ENCODE measurements around the gene PGGT1B. TPM values are rescaled to one million over a fixed set of nuclear protein-coding genes. Genes with fewer than 3 reads are reported as not detected.
"Not testable (repeated sequence)": the region's sequence is repeated elsewhere in the genome, so short reads cannot be mapped to it uniquely, and the experiment has no call there.

PGGT1B gene
- total RNA-seq, 2 donors from 2014 or later: 73.6 to 92.0 TPM

DNA sequence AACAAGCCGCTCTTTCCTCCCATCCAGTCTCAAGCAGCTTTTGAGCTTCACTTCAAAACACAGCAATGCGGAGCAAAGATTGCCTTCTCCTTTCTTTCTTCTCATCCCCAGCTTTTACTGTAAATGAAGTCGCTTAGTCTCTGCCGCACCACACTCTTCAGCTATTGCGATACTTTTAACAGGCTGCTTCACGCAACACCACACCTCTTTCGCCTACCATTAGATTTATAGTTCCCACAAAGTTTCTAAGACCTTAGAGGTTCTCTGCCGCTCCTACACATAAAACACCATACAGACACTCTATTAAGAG lies 711 bp downstream of the PGGT1B start:
- peak; percentile 29 for DNase-seq
- intact Hi-C loops (cut with DNase I): no loop called here
- Histone ChIP-seq H3K27ac (peak overlapping the region; percentile 91), H3K9me3 (no peaks in the 10 kb centered on the region), H3K36me3 (no peaks in the 10 kb centered on the region), H3K9ac (ENCODE audit: low read depth in 2 of 2, low read length in 2 of 2) (peak overlapping the region; percentile 84 to 90), H3K4me1 (peaks cover 6% of the 10 kb centered on the region), H3K4me3 (peak overlapping the region; percentile 90), H3K27me3 (no peaks in the 10 kb centered on the region)
- TF ChIP-seq, protein P1, sequence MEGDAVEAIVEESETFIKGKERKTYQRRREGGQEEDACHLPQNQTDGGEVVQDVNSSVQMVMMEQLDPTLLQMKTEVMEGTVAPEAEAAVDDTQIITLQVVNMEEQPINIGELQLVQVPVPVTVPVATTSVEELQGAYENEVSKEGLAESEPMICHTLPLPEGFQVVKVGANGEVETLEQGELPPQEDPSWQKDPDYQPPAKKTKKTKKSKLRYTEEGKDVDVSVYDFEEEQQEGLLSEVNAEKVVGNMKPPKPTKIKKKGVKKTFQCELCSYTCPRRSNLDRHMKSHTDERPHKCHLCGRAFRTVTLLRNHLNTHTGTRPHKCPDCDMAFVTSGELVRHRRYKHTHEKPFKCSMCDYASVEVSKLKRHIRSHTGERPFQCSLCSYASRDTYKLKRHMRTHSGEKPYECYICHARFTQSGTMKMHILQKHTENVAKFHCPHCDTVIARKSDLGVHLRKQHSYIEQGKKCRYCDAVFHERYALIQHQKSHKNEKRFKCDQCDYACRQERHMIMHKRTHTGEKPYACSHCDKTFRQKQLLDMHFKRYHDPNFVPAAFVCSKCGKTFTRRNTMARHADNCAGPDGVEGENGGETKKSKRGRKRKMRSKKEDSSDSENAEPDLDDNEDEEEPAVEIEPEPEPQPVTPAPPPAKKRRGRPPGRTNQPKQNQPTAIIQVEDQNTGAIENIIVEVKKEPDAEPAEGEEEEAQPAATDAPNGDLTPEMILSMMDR (IDR thresholded peaks at IDR 0.05): no peak

DNA sequence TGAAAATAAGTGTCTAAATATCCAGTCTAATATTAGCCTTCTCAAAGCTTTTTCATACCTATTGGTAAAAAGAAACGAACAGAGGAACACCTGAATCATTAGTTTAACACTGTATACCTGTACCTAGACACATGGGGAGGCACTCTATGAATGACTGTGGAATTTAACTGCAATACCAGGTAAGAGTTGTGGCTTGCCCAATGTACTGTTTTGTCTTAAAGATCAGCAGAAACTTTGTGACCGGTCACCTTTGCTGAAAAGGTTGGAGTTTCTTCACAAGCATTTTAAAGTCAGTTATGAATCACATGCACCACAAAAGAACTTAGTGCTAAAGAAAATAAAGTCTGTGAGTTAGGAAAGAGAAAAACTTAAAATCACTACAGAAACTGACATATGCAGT lies 2.4 kb downstream of the PGGT1B start:
- H3K4me1 ChIP-seq: peaks cover 6% of the 10 kb centered on the region
- DNase-seq: no peak
- intact Hi-C loops (cut with DNase I): no loop called here

DNA sequence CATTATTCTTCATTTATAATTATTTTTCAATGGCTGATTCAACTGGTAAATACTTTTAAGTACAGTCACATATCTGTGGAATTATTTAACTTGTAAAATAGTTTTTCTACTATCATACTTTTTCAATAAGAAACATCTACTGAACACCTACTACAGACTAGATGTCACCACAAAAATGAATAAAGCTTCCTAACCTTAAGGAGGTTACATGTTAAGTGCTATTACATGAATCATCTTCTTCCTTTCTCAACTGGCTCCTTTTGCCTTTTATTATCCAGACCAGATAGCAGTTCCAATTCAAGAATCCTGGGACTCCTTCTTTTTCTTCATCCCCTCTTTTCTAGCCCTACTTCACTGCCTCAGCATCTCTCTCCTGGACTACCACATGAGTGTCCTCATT lies 4.7 kb downstream of the PGGT1B start:
- no peak overlapping the region for H3K4me3 ChIP-seq
- no peaks in the 10 kb centered on the region for H3K36me3 ChIP-seq
- TF ChIP-seq, protein P1 (IDR thresholded peaks at IDR 0.05): no peak
- no peaks in the 10 kb centered on the region for H3K27me3 ChIP-seq
- H3K9ac ChIP-seq (ENCODE audit: low read depth in 2 of 2, low read length in 2 of 2): no peak overlapping the region
- intact Hi-C loops (cut with DNase I): no loop called here
- no peak overlapping the region for H3K27ac ChIP-seq
- no peaks in the 10 kb centered on the region for H3K9me3 ChIP-seq
- peaks cover 6% of the 10 kb centered on the region for H3K4me1 ChIP-seq
- no peak for DNase-seq

More for the DNA sequence above, 2.4 kb downstream of the PGGT1B start:
- no peaks in the 10 kb centered on the region for H3K36me3 ChIP-seq
- no peak overlapping the region for H3K9ac ChIP-seq (ENCODE audit: low read depth in 2 of 2, low read length in 2 of 2)
- no peak overlapping the region for H3K4me3 ChIP-seq
- TF ChIP-seq, protein P1 (IDR thresholded peaks at IDR 0.05): no peak
- no peak overlapping the region for H3K27ac ChIP-seq
- no peaks in the 10 kb centered on the region for H3K27me3 ChIP-seq
- no peaks in the 10 kb centered on the region for H3K9me3 ChIP-seq

DNA sequence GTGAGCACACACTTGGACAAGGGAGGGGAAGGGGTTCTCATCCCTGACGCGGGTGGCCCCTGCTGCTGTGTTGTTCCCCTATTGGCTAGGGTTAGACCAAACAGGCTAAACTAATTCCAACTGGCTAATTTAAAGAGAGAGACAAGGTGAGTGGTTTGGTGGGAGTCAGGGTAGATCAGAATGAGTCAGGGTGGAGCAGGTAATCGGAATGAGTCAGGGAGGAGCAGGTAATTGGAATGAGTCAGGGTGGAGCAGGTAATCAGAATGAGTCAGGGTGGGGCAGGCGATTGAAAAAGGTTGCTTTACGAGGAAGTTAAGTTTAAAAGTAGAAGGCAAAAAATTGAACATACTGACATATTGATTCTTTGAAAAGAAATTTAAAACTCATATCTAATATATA lies 13.3 kb downstream of the PGGT1B start:
- H3K4me1 ChIP-seq; H3K9ac ChIP-seq (ENCODE audit: low read depth in 2 of 2, low read length in 2 of 2); H3K27ac ChIP-seq; H3K27me3 ChIP-seq; H3K36me3 ChIP-seq; H3K4me3 ChIP-seq; H3K9me3 ChIP-seq; intact Hi-C loops (cut with DNase I): not testable (repeated sequence)
- peak; percentile 26 for DNase-seq

DNA sequence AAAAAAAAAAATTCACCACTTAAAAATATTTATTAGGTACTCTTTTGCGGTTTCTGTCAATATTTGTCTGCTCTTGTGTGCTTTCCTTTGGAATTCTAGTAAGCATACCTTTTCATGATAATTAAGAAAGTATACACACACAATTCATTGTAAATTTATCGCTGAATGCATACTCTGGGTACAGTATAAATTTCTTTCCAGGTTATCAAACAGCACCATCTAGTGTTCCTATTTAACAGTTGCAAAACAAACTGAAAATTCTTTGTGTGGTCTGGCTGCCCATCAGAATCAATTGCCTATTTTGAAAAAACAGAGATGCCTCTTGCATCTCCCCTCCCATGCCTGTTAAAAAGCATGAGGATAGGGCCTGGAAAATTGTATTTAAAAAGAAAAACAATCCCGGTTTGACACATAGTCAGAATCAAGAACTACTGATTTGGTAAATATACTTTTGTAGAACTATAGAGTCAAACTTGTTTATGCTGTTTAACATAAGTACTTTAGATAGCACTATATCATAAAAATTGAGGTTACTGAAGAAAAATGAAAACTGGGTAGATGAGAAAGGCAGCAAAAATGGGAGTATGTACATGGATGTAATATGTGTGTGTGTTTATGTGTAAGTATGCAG lies 16.2 kb downstream of the PGGT1B start:
- Histone ChIP-seq H3K4me3 (no peak overlapping the region), H3K9me3 (no peaks in the 10 kb centered on the region), H3K9ac (ENCODE audit: low read depth in 2 of 2, low read length in 2 of 2) (no peak overlapping the region), H3K4me1 (no peaks in the 10 kb centered on the region), H3K36me3 (no peaks in the 10 kb centered on the region), H3K27me3 (no peaks in the 10 kb centered on the region), H3K27ac (no peak overlapping the region)
- intact Hi-C loops (cut with DNase I): loop anchor here (2.0 kb wide), 1 partner anchor 148 kb away; no protein-coding TSS in a partner anchor
- DNase-seq: no peak
- TF ChIP-seq, protein P1 (IDR thresholded peaks at IDR 0.05): peak; percentile 65

DNA sequence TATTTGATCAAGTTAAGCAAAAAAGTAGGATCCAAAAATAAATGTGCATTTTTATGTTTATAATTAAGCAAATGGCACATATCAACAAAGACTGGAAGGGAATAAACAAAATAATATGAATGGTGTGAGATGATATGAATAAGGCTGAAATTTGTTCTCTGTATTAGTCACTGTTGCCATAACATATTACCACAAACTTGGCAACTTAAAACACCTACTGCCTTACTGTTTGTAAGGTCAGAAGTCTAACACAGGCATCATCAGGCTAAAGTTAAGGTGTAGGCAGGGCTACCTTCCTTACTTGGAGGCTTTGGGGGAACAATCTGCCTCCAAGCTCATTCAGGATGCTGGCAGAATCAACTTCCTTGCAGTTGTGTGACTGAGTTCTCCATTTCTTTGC lies 19.3 kb downstream of the PGGT1B start:
- Histone ChIP-seq H3K27me3 (no peaks in the 10 kb centered on the region), H3K9me3 (no peaks in the 10 kb centered on the region), H3K27ac (no peak overlapping the region), H3K4me1 (no peaks in the 10 kb centered on the region), H3K4me3 (no peak overlapping the region), H3K9ac (ENCODE audit: low read depth in 2 of 2, low read length in 2 of 2) (no peak overlapping the region), H3K36me3 (no peaks in the 10 kb centered on the region)
- intact Hi-C loops (cut with DNase I): no loop called here
- TF ChIP-seq, protein P1 (IDR thresholded peaks at IDR 0.05): no peak
- DNase-seq: no peak

Data from colonic mucosa (tissue), 4 donors.